Adrenal gland (tissue), 12 donors: ENCODE measurements around the gene SCAMP1. TPM values are rescaled to one million over a fixed set of nuclear protein-coding genes. Genes with fewer than 3 reads are reported as not detected.
A peak's percentile ranks its signal among the peaks of the same experiment; 100 is the strongest.

ENCODE experiments used
- DNase-seq, 7 donors: peaks; one replicate each; pipeline ENCODE4 v3.0.0-alpha.2; 2019 to 2020
- H3K27ac ChIP-seq, 5 donors: fragments of 200-600 bp; sonication (generic) in 4 of 5; 1 replicate in 3 of 5; 2 replicates in 2 of 5; pipeline versions ENCODE4 v1.5.1 to v1.8.0; 2016 to 2020; ENCODE audit warnings: mild to moderate bottlenecking in 1 of 5
- H3K27me3 ChIP-seq: fragments of 200-600 bp; 2 replicates; pipeline ENCODE4 v1.8.0; 2021
- H3K36me3 ChIP-seq, 2 donors: fragments of 200-600 bp; replicated peaks in 1 of 2; 1 replicate in 1 of 2; 2 replicates in 1 of 2; pipeline versions ENCODE4 v1.5.1 to v1.8.0; 2018 to 2022
- H3K4me1 ChIP-seq, 2 donors: fragments of 200-600 bp; replicated peaks in 1 of 2; 1 replicate in 1 of 2; 2 replicates in 1 of 2; pipeline versions ENCODE4 v1.5.1 to v1.8.0; 2018 to 2021
- H3K4me3 ChIP-seq, 4 donors: fragments of 200-600 bp; sonication (generic) in 3 of 4; one replicate each; pipeline ENCODE4 v1.5.1; 2016 to 2018
- H3K9me3 ChIP-seq, 3 donors: fragments of 200-600 bp; sonication (generic) in 1 of 3; replicated peaks in 1 of 3; 1 replicate in 2 of 3; 2 replicates in 1 of 3; pipeline versions ENCODE4 v1.5.1 to v1.8.0; 2016 to 2021
- CTCF ChIP-seq, 6 experiments: fragments of 450-650 bp in 4 of 6; fragments of 200-600 bp in 2 of 6; sonication (generic) in 1 of 6; IDR thresholded peaks; 1 replicate in 5 of 6; 2 replicates in 1 of 6; pipeline versions ENCODE4 v1.5.1 to v1.8.0; 2016 to 2021; ENCODE audit warnings: antibody characterized with exemption in 6 of 6, mild to moderate bottlenecking in 2 of 6, moderate library complexity in 1 of 6
- POLR2A ChIP-seq, 2 donors: fragments of 450-650 bp; IDR thresholded peaks; one replicate each; pipeline ENCODE4 v1.6.1; 2017; ENCODE audit warnings: antibody characterized with exemption in 2 of 2, mild to moderate bottlenecking in 2 of 2, moderate library complexity in 1 of 2
- WGBS, 4 donors: extraction: QIAGEN DNeasy Blood & Tissue Kit in 2 of 4; methylation state at CpG; one replicate each; pipeline versions ENCODE4 v1.1.5 to v1.1.7; 2013 to 2017; 5-methylcytosine and 5-hydroxymethylcytosine counted together
- intact Hi-C, 2 donors: fragments of 100-400 bp; cut with DNase I; formaldehyde crosslinking; loops; one replicate each; pipeline versions ENCODE4 v1.14.1 to v1.15.0; 2022 to 2023
- polyA plus RNA-seq, 3 donors: library from polyadenylated mRNA; stranded (reverse); fragments of 200-250 nt in 2 of 3; fragments of 350-450 nt in 1 of 3; fragmentation: Illumina TruSeq in 1 of 3; extraction: RNeasy Lipid Tissue Mini Kit (QIAGEN cat#74804) in 1 of 3; gene quantifications; one replicate each; pipeline ENCODE4 v1.2.3, GENCODE V29; 2013 to 2014
- total RNA-seq, 9 donors: library from RNA; depleted of rRNA in 4 of 9; stranded (reverse); fragments of >200 nt in 4 of 9; fragments of 120-200 nt in 1 of 9; fragmentation: NEBNext Ultra II Directional in 1 of 9; extraction: Animal tissue kit (Norgen Biotek cat#: 25700) in 1 of 9; gene quantifications; one replicate each; pipeline versions ENCODE4 v1.1.0 to v1.2.4, GENCODE V29; 2013 to 2023
- donor health status: healthy with polysubstance abuse.
- donor health status: Bipolar disorder and iron deficiency.
- donor health status: DM: yes; HTN: yes; CAD: no.
- donor health status: DM: no; HTN: no; CAD: no.
- donor health status: DM: no; HTN: no; CAD: no.
- donor health status: DM: yes; HTN: yes; CAD: no.

The SCAMP1 gene
- total and polyA plus RNA-seq, 12 donors, result 5.6 to 40.2 (median 25.9) TPM

GRCh38 chr5:78328585-78329173 is 31.7 kb upstream of the SCAMP1 start:
- no peaks in the 10 kb centered on the region for H3K27me3 ChIP-seq
- no peaks in the 10 kb centered on the region for H3K4me1 ChIP-seq
- TF ChIP-seq CTCF (IDR thresholded peaks at IDR 0.05) (no peak), POLR2A (IDR thresholded peaks at IDR 0.05) (no peak)
- no peaks in the 10 kb centered on the region for H3K9me3 ChIP-seq
- H3K36me3 ChIP-seq, result no peaks in the 10 kb centered on the region
- H3K27ac ChIP-seq, result no peak overlapping the region
- WGBS, 4 donors, result 81 to 94% (median 92%) methylated on average over 5 of the region's 5 CpGs
- no peak overlapping the region for H3K4me3 ChIP-seq
- intact Hi-C loops, result no loop called here
- no peak for DNase-seq

DNA sequence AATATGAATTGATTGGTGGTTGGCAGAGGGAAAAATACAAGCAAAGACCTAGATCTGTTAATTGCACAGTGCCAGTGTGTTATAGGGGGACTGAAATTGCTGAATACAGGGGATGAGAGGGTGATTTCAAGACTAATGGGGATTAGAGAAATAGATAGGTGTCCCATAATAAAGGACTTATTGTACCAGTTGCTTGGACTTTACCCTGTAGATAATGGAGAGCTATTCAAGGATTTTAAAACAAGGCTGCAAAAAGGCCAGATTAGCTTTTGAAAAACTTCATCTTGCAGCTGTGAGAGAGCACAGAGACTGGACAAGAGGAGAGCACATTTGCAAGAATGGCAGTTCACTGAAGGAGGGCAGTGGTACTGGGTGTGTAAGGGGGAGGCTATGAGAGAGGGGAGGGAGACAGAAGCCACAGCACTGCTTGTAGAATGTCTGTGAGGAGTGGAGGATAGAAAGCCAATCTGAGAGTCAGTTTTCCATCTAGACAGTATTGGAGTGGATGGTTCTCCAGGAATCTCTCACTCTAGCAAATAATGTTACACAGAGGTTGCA is 28.8 kb upstream of the SCAMP1 start:
- intact Hi-C loops, result no loop called here
- H3K27me3 ChIP-seq, result no peaks in the 10 kb centered on the region
- H3K4me1 ChIP-seq, result no peaks in the 10 kb centered on the region
- no peaks in the 10 kb centered on the region for H3K36me3 ChIP-seq
- no peak for DNase-seq
- TF ChIP-seq POLR2A (IDR thresholded peaks at IDR 0.05) (no peak), CTCF (IDR thresholded peaks at IDR 0.05) (no peak)
- no peak overlapping the region for H3K4me3 ChIP-seq
- no peaks in the 10 kb centered on the region for H3K9me3 ChIP-seq
- H3K27ac ChIP-seq, result no peak overlapping the region

DNA sequence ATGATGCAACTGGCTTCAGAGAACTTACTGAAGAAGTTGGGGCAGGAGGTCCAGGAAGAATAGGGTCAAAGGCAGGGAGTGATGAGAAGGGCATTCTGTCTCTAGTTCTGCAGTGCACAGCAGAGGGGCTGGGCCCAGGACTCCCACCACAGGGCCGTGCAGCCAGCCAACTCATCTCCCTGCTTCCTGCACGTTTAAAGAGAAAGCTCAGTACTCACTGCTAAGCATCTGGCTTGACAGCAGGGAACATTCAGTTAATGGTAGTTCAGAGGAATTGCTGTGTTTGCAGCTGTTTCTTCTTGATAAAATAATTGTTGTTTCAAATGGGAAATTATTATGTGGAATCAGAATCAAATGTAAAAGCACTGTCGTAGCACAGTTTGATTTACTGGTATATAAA is 25.6 kb upstream of the SCAMP1 start:
- H3K27me3 ChIP-seq, result no peaks in the 10 kb centered on the region
- no peak for DNase-seq
- no peak for TF ChIP-seq CTCF (IDR thresholded peaks at IDR 0.05)
- no peak for TF ChIP-seq POLR2A (IDR thresholded peaks at IDR 0.05)
- H3K36me3 ChIP-seq, result no peaks in the 10 kb centered on the region
- intact Hi-C loops, result no loop called here
- H3K9me3 ChIP-seq, result no peaks in the 10 kb centered on the region
- no peak overlapping the region for H3K4me3 ChIP-seq
- H3K4me1 ChIP-seq, result no peaks in the 10 kb centered on the region
- H3K27ac ChIP-seq, result no peak overlapping the region
- 40 to 53% (median 48%) methylated on average over 3 of the region's 3 CpGs for WGBS, 4 donors

GRCh38 chr5:78335976-78336375 is 24.4 kb upstream of the SCAMP1 start:
- H3K27me3 ChIP-seq, result no peaks in the 10 kb centered on the region
- intact Hi-C loops, result no loop called here
- H3K4me1 ChIP-seq, result no peaks in the 10 kb centered on the region
- H3K9me3 ChIP-seq, result no peaks in the 10 kb centered on the region
- TF ChIP-seq POLR2A (IDR thresholded peaks at IDR 0.05), result no peak
- TF ChIP-seq CTCF (IDR thresholded peaks at IDR 0.05), result no peak
- no peak overlapping the region for H3K4me3 ChIP-seq
- WGBS, 4 donors, result 68 to 84% (median 75%) methylated on average over 2 of the region's 2 CpGs
- H3K36me3 ChIP-seq, result no peaks in the 10 kb centered on the region
- peak in 1 of 7 donors; percentile 65 for DNase-seq
- no peak overlapping the region for H3K27ac ChIP-seq
